Measurements from ENCODE around the gene AK9.

The AK9 gene

GRCh38 chr6:109456710-109457561 lies 234.1 kb downstream of the AK9 start:
- Histone ChIP-seq H3K4me1 (peaks cover 0 to 29% (median 26%) of the 10 kb centered on the region in 4 donors), H3K9me3 (no peaks in the 10 kb centered on the region), H3K27ac (peak overlapping the region; percentile 86), H3K4me3 (peak overlapping the region; percentile 77 to 79), H3K27me3 (no peaks in the 10 kb centered on the region), H3K36me3 (peaks cover 0 to 18% (median 12%) of the 10 kb centered on the region in 3 donors)
- TF ChIP-seq CTCF (IDR thresholded peaks at IDR 0.05) = no peak
- intact Hi-C loops (cut with DNase I; ENCODE audit: low total_unique reads) = no loop called here
- peak; percentile 82 to 90 for DNase-seq

- Histone ChIP-seq H3K4me3 (peak overlapping the region; percentile 77 to 79), H3K27ac (peak overlapping the region; percentile 86), H3K4me1 (peaks cover 0 to 29% (median 26%) of the 10 kb centered on the region in 4 donors), H3K9me3 (no peaks in the 10 kb centered on the region), H3K27me3 (no peaks in the 10 kb centered on the region), H3K36me3 (peaks cover 0 to 18% (median 16%) of the 10 kb centered on the region in 3 donors)
- no peak for TF ChIP-seq CTCF (IDR thresholded peaks at IDR 0.05)
- no peak for DNase-seq
- intact Hi-C loops (cut with DNase I; ENCODE audit: low total_unique reads) = no loop called here
Observed at GRCh38 chr6:109456111-109456583, 234.9 kb downstream of the AK9 start.

GRCh38 chr6:109455437-109456110 lies 235.4 kb downstream of the AK9 start, which contains the start of gene MICAL1:
TSS of gene MICAL1 (minus strand) at chr6:109455772. CDS start at chr6:109454196, 1,576 bp downstream.
- no peaks in the 10 kb centered on the region for H3K9me3 ChIP-seq
- peaks cover 0 to 29% (median 26%) of the 10 kb centered on the region in 4 donors for H3K4me1 ChIP-seq
- intact Hi-C loops (cut with DNase I; ENCODE audit: low total_unique reads) = loop anchor here (2.0 kb wide), 1 partner anchor 27 kb away; the partner anchor contains the start of gene ZBTB24
- peak; percentile 31 to 46 for TF ChIP-seq CTCF (IDR thresholded peaks at IDR 0.05)
- no peaks in the 10 kb centered on the region for H3K27me3 ChIP-seq
- H3K4me3 ChIP-seq = peak within 1 kb of the TSS; percentile 77 to 79
- H3K36me3 ChIP-seq = peaks cover 0 to 15% (median 14%) of the 10 kb centered on the region in 3 donors
- peak; percentile 75 to 90 for DNase-seq
- H3K27ac ChIP-seq = peak within 1 kb of the TSS; percentile 86

- Histone ChIP-seq H3K9me3 (no peaks in the 10 kb centered on the region), H3K36me3 (peaks cover 0 to 23% (median 20%) of the 10 kb centered on the region in 3 donors), H3K27ac (peak overlapping the region; percentile 86), H3K4me3 (peak overlapping the region; percentile 77 to 79), H3K27me3 (no peaks in the 10 kb centered on the region), H3K4me1 (peaks cover 0 to 29% (median 26%) of the 10 kb centered on the region in 4 donors)
- TF ChIP-seq CTCF (IDR thresholded peaks at IDR 0.05) = no peak
- intact Hi-C loops (cut with DNase I; ENCODE audit: low total_unique reads) = loop anchor here (2.0 kb wide), 1 partner anchor 28 kb away; the partner anchor contains the start of gene ZBTB24
- DNase-seq = peak; percentile 66 to 82
Observed at GRCh38 chr6:109454496-109455436, 236.2 kb downstream of the AK9 start.
